K562 (cell line): ENCODE measurements around the gene ZNF74. TPM values are rescaled to one million over a fixed set of nuclear protein-coding genes. Genes with fewer than 3 reads are reported as not detected.

Source experiments
- ATF1 ChIP-seq, 2 experiments: fragments of 450-650 bp in 1 of 2; IDR thresholded peaks; 2 replicates each; pipeline ENCODE4 v1.6.1; 2016; ENCODE audit warnings: missing compliant biosample characterization in 1 of 2, missing genetic modification characterization in 1 of 2
- ATF6 ChIP-seq: sonication (generic); formaldehyde crosslinking; IDR thresholded peaks from 2 replicates; pipeline ENCODE4 v1.4.0; 2020; ENCODE audit warnings: mild to moderate bottlenecking, missing genetic modification reagents
- CBFB ChIP-seq: sonication (generic); formaldehyde crosslinking; IDR thresholded peaks from 2 replicates; pipeline ENCODE4 v1.4.0; 2020; ENCODE audit warnings: mild to moderate bottlenecking, missing genetic modification reagents
- EGR1 ChIP-seq: fragments of 450-650 bp; conservative IDR thresholded peaks from 2 replicates; pipeline ENCODE4 v1.6.1; 2017; ENCODE audit warnings: mild to moderate bottlenecking
- EP400 ChIP-seq: fragments of 450-650 bp; IDR thresholded peaks from 2 replicates; pipeline ENCODE4 v1.6.1; 2017; ENCODE audit warnings: antibody characterized with exemption, mild to moderate bottlenecking, moderate library complexity
- ERF ChIP-seq: fragments of 450-650 bp; formaldehyde crosslinking; IDR thresholded peaks from 2 replicates; pipeline ENCODE4 v1.4.0; 2020; ENCODE audit warnings: mild to moderate bottlenecking, mixed read lengths
- GATAD2B ChIP-seq: fragments of 450-650 bp; IDR thresholded peaks from 2 replicates; pipeline ENCODE4 v1.6.1; 2017; ENCODE audit warnings: mild to moderate bottlenecking, borderline replicate concordance
- KDM5B ChIP-seq: fragments of 200-600 bp; sonication (generic); IDR thresholded peaks from 2 replicates; pipeline ENCODE4 v1.6.1; 2012; ENCODE audit warnings: low read depth, mild to moderate bottlenecking, moderate library complexity, low read length, control low read depth, inconsistent platforms; ENCODE audit not compliant: insufficient replicate concordance
- NR2C2 ChIP-seq, 2 experiments: fragments of 200-800 bp in 1 of 2; sonication (Bioruptor generic) in 1 of 2; sonication (generic) in 1 of 2; formaldehyde crosslinking in 1 of 2; IDR thresholded peaks; 2 replicates each; pipeline versions ENCODE4 v1.6.1 to v1.8.0; 2016 to 2022; ENCODE audit warnings: mild to moderate bottlenecking in 1 of 2, missing compliant biosample characterization in 1 of 2, missing genetic modification characterization in 1 of 2, missing genetic modification reagents in 1 of 2
- PHF21A ChIP-seq: fragments of 450-650 bp; IDR thresholded peaks from 2 replicates; pipeline ENCODE4 v1.6.1; 2017; ENCODE audit warnings: low read depth, borderline replicate concordance
- PPARD ChIP-seq: fragments of 250-450 bp; sonication (Bioruptor Pico); IDR thresholded peaks from 2 replicates; pipeline ENCODE4 v1.8.0; 2022; ENCODE audit warnings: inconsistent platforms, mild to moderate bottlenecking, moderate library complexity
- PTRF ChIP-seq: fragments of 450-650 bp; IDR thresholded peaks from 2 replicates; pipeline ENCODE4 v1.6.1; 2016; ENCODE audit warnings: mild to moderate bottlenecking, missing genetic modification characterization, missing compliant biosample characterization
- TAF7 ChIP-seq: fragments of 450-650 bp; IDR thresholded peaks from 2 replicates; pipeline ENCODE4 v1.6.1; 2016; ENCODE audit warnings: missing genetic modification characterization, missing compliant biosample characterization
- TCF15 ChIP-seq: fragments of 250-450 bp; sonication (Bioruptor Pico); IDR thresholded peaks from 2 replicates; pipeline ENCODE4 v1.8.0; 2022; ENCODE audit warnings: moderate library complexity, mild to moderate bottlenecking, inconsistent platforms
- ZBTB11 ChIP-seq, 3 experiments: fragments of 200-800 bp in 1 of 3; fragments of 250-450 bp in 1 of 3; fragments of 450-650 bp in 1 of 3; sonication (Bioruptor Pico) in 1 of 3; sonication (Bioruptor generic) in 1 of 3; formaldehyde crosslinking in 1 of 3; IDR thresholded peaks; 2 replicates each; pipeline versions ENCODE4 v1.6.1 to v1.8.0; 2016 to 2022; ENCODE audit warnings: mild to moderate bottlenecking in 2 of 3, missing genetic modification characterization in 2 of 3, missing compliant biosample characterization in 1 of 3, moderate library complexity in 1 of 3
- ZBTB17 ChIP-seq: fragments of 450-650 bp; formaldehyde crosslinking; IDR thresholded peaks from 2 replicates; pipeline ENCODE4 v1.4.0; 2020; ENCODE audit warnings: mild to moderate bottlenecking
- ZBTB9 ChIP-seq: fragments of 450-650 bp; formaldehyde crosslinking; IDR thresholded peaks from 2 replicates; pipeline ENCODE4 v1.4.0; 2020; ENCODE audit warnings: mild to moderate bottlenecking, moderate library complexity
- ZNF212 ChIP-seq: fragments of 450-650 bp; formaldehyde crosslinking; IDR thresholded peaks from 2 replicates; pipeline ENCODE4 v1.4.0; 2020; ENCODE audit warnings: mild to moderate bottlenecking
- ZNF282 ChIP-seq: sonication (generic); formaldehyde crosslinking; IDR thresholded peaks from 2 replicates; pipeline ENCODE4 v1.8.1; 2023; ENCODE audit warnings: missing genetic modification reagents
- ZNF764 ChIP-seq: fragments of 250-450 bp; sonication (Bioruptor Pico); IDR thresholded peaks from 2 replicates; pipeline ENCODE4 v1.4.0; 2020; ENCODE audit warnings: low read depth, mild to moderate bottlenecking, moderate library complexity
- polyA plus RNA-seq, 8 experiments: library from polyadenylated mRNA; depleted of rRNA in 4 of 8; stranded (reverse) in 5 of 8; unstranded in 3 of 8; fragments of >200 nt; fragmentation: Nextera tagmentation in 2 of 8; fragmentation: Illumina TruSeq in 1 of 8; extraction: Ambion mirVana in 2 of 8; extraction: Trizol in 1 of 8; gene quantifications; 2 replicates each; pipeline versions ENCODE4 v1.2.1 to v1.2.3, GENCODE V29; 2011 to 2014; ENCODE audit warnings: inconsistent platforms in 1 of 8, missing spikeins in 1 of 8
- total RNA-seq, 7 experiments: library from RNA; depleted of rRNA in 6 of 7; stranded (reverse); fragments of >200 nt in 6 of 7; fragmentation: Illumina TruSeq in 2 of 7; extraction: Trizol in 2 of 7; gene quantifications; 2 replicates each; pipeline versions ENCODE4 v1.2.1 to v1.2.3, GENCODE V29; 2011 to 2021; ENCODE audit warnings: low replicate concordance in 1 of 7

The ZNF74 gene
- total and polyA plus RNA-seq, 9 of the 15 experiments (the other 6 are each of a cell fraction or from before 2014, with no cell fraction given), result 2.4 to 53.5 (median 31.5) TPM

- TF ChIP-seq KDM5B (peak; percentile 81), ATF6 (CRISPR knock-in tag) (0 out of 2 replicates have a peak, but pooled peaks have one; percentile 31), PTRF (tag) (no peak), ATF1 (CRISPR knock-in tag; IDR thresholded peaks at IDR 0.05) (no peak), ATF1 (tag; IDR thresholded peaks at IDR 0.05) (peak; percentile 73), NR2C2 (CRISPR knock-in tag; IDR thresholded peaks at IDR 0.05) (no peak), NR2C2 (tag; IDR thresholded peaks at IDR 0.05) (no peak), ZBTB17 (CRISPR knock-in tag) (peak; percentile 53; the same call in 1 of the 2 replicates), ERF (peak; percentile 92), TCF15 (CRISPR knock-in tag) (peak; percentile 49; the same call in 1 of the 2 replicates), TAF7 (no peak), PHF21A (no peak), PPARD (CRISPR knock-in tag) (no peak), EP400 (no peak), ZNF282 (peak; percentile 99), ZNF764 (CRISPR knock-in tag) (peak; percentile 54; the same call in 1 of the 2 replicates), ZBTB9 (CRISPR knock-in tag) (peak; percentile 91), GATAD2B (no peak), ZBTB11 (CRISPR knock-in tag; IDR thresholded peaks at IDR 0.05) (peak in 1 of 3 experiments; percentile 21; a peak in 1 of 6 replicates), CBFB (peak; percentile 72), EGR1 (peak; percentile 76), ZNF212 (CRISPR knock-in tag) (peak; percentile 10; the same call in 1 of the 2 replicates)
These were observed 35.5 kb downstream of the ZNF74 start (continued) for GRCh38 chr22:20429254-20430100.
